B cell (primary cell): ENCODE measurements around the gene BRI3BP. TPM values are rescaled to one million over a fixed set of nuclear protein-coding genes. Genes with fewer than 3 reads are reported as not detected.

ENCODE experiments used
- ATAC-seq: fragments of 200-7000 bp; cut with Tn5 transposase; one replicate; pipeline ENCODE4 v1.10.0; 2021; ENCODE audit warnings: low read depth, mild to moderate bottlenecking, moderate number of reproducible peaks, moderate library complexity
- CTCF ChIA-PET: fragments of 350-600 bp; sonication (Branson Sonifier 250); formaldehyde crosslinking; loops from one replicate; lab custom pipeline; 2021; ENCODE audit warnings: antibody characterized with exemption, inconsistent platforms; lab: Charles Lee
- POLR2A ChIA-PET: fragments of 350-600 bp; sonication (Branson Sonifier 250); formaldehyde crosslinking; loops from one replicate; lab custom pipeline; 2021; ENCODE audit warnings: antibody characterized with exemption; lab: Charles Lee
- DNase-seq: peaks from one replicate; pipeline ENCODE4 v3.0.0; 2013
- H2AFZ ChIP-seq: 2 replicates; pipeline ENCODE4 v1.6.1; 2012; ENCODE audit warnings: mild to moderate bottlenecking, low read depth, low read length; ENCODE audit not compliant: insufficient read depth, poor library complexity, severe bottlenecking
- H3K27ac ChIP-seq, 2 donors: 1 replicate in 1 of 2; 2 replicates in 1 of 2; pipeline ENCODE4 v1.5.1; 2012 to 2013; ENCODE audit warnings: low read length in 2 of 2, mild to moderate bottlenecking in 2 of 2, moderate library complexity in 1 of 2
- H3K27me3 ChIP-seq, 4 experiments: fragments of 200-600 bp in 1 of 4; sonication (generic) in 1 of 4; replicated peaks in 1 of 4; 1 replicate in 2 of 4; 2 replicates in 2 of 4; pipeline versions ENCODE4 v1.6.1 to v1.7.0; 2013 to 2016; ENCODE audit warnings: low read length in 3 of 4, mild to moderate bottlenecking in 2 of 4, mixed read lengths in 1 of 4, moderate library complexity in 1 of 4; ENCODE audit not compliant: insufficient read depth in 4 of 4, control insufficient read depth in 3 of 4; ENCODE audit errors: control extremely low read depth in 1 of 4
- H3K36me3 ChIP-seq, 2 experiments: replicated peaks in 1 of 2; 1 replicate in 1 of 2; 2 replicates in 1 of 2; pipeline versions ENCODE4 v1.6.1 to v1.7.1; 2013; ENCODE audit warnings: low read length in 1 of 2; ENCODE audit not compliant: insufficient read depth in 2 of 2, control insufficient read depth in 1 of 2; ENCODE audit errors: control extremely low read depth in 1 of 2, extremely low read depth in 1 of 2
- H3K4me1 ChIP-seq, 2 donors: fragments of 200-600 bp in 1 of 2; sonication (generic) in 1 of 2; 1 replicate in 1 of 2; 2 replicates in 1 of 2; pipeline versions ENCODE4 v1.5.1 to v1.6.1; 2013 to 2017; ENCODE audit warnings: low read length in 2 of 2; ENCODE audit not compliant: control insufficient read depth in 2 of 2, insufficient read depth in 2 of 2
- H3K4me2 ChIP-seq: replicated peaks from 2 replicates; pipeline ENCODE3; 2012; ENCODE audit warnings: mild to moderate bottlenecking, low read depth, low read length; ENCODE audit not compliant: poor library complexity, severe bottlenecking
- H3K4me3 ChIP-seq, 5 experiments: fragments of 200-600 bp in 1 of 5; sonication (generic) in 1 of 5; 1 replicate in 3 of 5; 2 replicates in 2 of 5; pipeline versions ENCODE4 v1.5.1 to v1.7.0; 2011 to 2016; ENCODE audit warnings: low read length in 4 of 5, mild to moderate bottlenecking in 4 of 5, low read depth in 2 of 5, control low read depth in 1 of 5, moderate library complexity in 1 of 5; ENCODE audit not compliant: insufficient read depth in 1 of 5; ENCODE audit errors: control extremely low read depth in 1 of 5, extremely low read depth in 1 of 5
- H3K79me2 ChIP-seq: fragments of 200-600 bp; sonication (generic); one replicate; pipeline ENCODE4 v1.6.0; 2016; ENCODE audit warnings: low read length; ENCODE audit not compliant: control insufficient read depth, insufficient read depth
- H3K9ac ChIP-seq: fragments of 200-600 bp; sonication (generic); 2 replicates; pipeline ENCODE4 v1.6.1; 2017; ENCODE audit warnings: mild to moderate bottlenecking, low read length, moderate library complexity
- H3K9me3 ChIP-seq, 3 donors: one replicate each; pipeline versions ENCODE4 v1.6.1 to v1.7.1; 2013; ENCODE audit warnings: low read length in 2 of 3; ENCODE audit not compliant: control insufficient read depth in 2 of 3, insufficient read depth in 1 of 3; ENCODE audit errors: control extremely low read depth in 1 of 3
- H4K20me1 ChIP-seq: 2 replicates; pipeline ENCODE4 v1.6.0; 2012; ENCODE audit warnings: mild to moderate bottlenecking, low read length; ENCODE audit not compliant: insufficient read depth, control insufficient read depth, poor library complexity, severe bottlenecking
- H3K27ac Mint-ChIP-seq: one replicate; pipeline ENCODE4 v1.8.0; 2021; ENCODE audit warnings: mixed read lengths
- H3K27me3 Mint-ChIP-seq: one replicate; pipeline ENCODE4 v1.8.0; 2021; ENCODE audit warnings: mixed read lengths
- H3K4me1 Mint-ChIP-seq: one replicate; pipeline ENCODE4 v1.8.0; 2021; ENCODE audit warnings: mixed read lengths
- H3K4me3 Mint-ChIP-seq: one replicate; pipeline ENCODE4 v1.8.0; 2021; ENCODE audit warnings: mixed read lengths
- H3K9me3 Mint-ChIP-seq: one replicate; pipeline ENCODE4 v1.8.0; 2022; ENCODE audit warnings: mixed read lengths; ENCODE audit not compliant: insufficient read depth
- EZH2 ChIP-seq: IDR thresholded peaks from 2 replicates; pipeline ENCODE4 v1.6.1; 2012; ENCODE audit warnings: borderline replicate concordance, low read depth, mild to moderate bottlenecking, moderate library complexity, low read length; ENCODE audit not compliant: insufficient read depth, poor library complexity, severe bottlenecking
- WGBS: methylation state at CpG from one replicate; pipeline ENCODE4 v1.1.5; 2013; ENCODE audit warnings: missing lambda C conversion rate; ENCODE audit not compliant: insufficient coverage; 5-methylcytosine and 5-hydroxymethylcytosine counted together
- intact Hi-C: fragments of 100-400 bp; cut with micrococcal nuclease; formaldehyde crosslinking; loops from one replicate; pipeline ENCODE4 v1.10.0; 2022
- polyA plus RNA-seq: library from polyadenylated mRNA; depleted of rRNA; stranded (reverse); fragments of >200 nt; gene quantifications from 2 replicates; pipeline ENCODE4 v1.2.3, GENCODE V29; 2012
- total RNA-seq, 2 donors: library from RNA; stranded (reverse); fragments of 120-200 nt in 1 of 2; gene quantifications; 1 replicate in 1 of 2; 2 replicates in 1 of 2; pipeline versions ENCODE4 v1.2.3 to v1.2.4, GENCODE V29; 2013 to 2022
- TF ChIP-seq, protein P1 (sequence below): fragments of 200-600 bp; IDR thresholded peaks from one replicate; pipeline ENCODE4 v1.8.0; 2022; ENCODE audit warnings: antibody characterized with exemption, mild to moderate bottlenecking

BRI3BP gene
- total and polyA plus RNA-seq, 2 donors (not counting 1 experiment from before 2014, with no cell fraction given): 5.2 to 14.3 TPM

GRCh38 chr12:124954771-124955170 is 38.7 kb upstream of the BRI3BP start:
- ATAC-seq: no peak

DNA sequence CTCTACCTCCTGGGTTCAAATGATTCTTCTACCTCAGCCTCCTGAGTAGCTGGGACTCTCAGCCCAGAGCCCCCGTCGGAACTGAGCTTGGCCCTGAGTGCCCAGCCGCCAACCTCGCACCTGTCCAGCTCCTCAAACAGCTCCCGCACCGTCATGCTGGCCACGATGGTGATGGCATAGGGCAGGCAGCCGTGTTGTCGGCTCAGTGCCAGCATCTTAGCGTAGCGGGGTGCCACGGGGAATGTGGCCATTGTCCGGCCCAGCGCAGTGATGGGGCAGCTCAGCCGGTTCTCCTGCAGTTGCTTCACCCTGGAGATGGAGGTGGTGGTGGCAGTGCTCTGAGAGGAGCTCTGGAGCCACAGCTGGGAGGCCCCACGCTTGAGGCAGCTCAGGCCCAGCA is 36.9 kb upstream of the BRI3BP start:
- CTCF ChIA-PET: interaction anchor here (1.1 to 1.3 kb wide), 2 partner anchors 16 to 50 kb away, joined by 3 to 4 read pairs; no protein-coding TSS in a partner anchor
- H3K9me3 Mint-ChIP-seq: no peaks in the 10 kb centered on the region
- ATAC-seq (no peak), DNase-seq (no peak)
- intact Hi-C loops: no loop called here
- H3K79me2 ChIP-seq: no peaks in the 10 kb centered on the region
- H3K9me3 ChIP-seq: no peaks in the 10 kb centered on the region
- H3K27me3 ChIP-seq: no peaks in the 10 kb centered on the region
- no peaks in the 10 kb centered on the region for H3K27me3 Mint-ChIP-seq
- 97% methylated on average over 16 of the region's 16 CpGs for WGBS
- H3K4me1 Mint-ChIP-seq: no peaks in the 10 kb centered on the region
- TF ChIP-seq EZH2: no peak
- TF ChIP-seq, protein P1, sequence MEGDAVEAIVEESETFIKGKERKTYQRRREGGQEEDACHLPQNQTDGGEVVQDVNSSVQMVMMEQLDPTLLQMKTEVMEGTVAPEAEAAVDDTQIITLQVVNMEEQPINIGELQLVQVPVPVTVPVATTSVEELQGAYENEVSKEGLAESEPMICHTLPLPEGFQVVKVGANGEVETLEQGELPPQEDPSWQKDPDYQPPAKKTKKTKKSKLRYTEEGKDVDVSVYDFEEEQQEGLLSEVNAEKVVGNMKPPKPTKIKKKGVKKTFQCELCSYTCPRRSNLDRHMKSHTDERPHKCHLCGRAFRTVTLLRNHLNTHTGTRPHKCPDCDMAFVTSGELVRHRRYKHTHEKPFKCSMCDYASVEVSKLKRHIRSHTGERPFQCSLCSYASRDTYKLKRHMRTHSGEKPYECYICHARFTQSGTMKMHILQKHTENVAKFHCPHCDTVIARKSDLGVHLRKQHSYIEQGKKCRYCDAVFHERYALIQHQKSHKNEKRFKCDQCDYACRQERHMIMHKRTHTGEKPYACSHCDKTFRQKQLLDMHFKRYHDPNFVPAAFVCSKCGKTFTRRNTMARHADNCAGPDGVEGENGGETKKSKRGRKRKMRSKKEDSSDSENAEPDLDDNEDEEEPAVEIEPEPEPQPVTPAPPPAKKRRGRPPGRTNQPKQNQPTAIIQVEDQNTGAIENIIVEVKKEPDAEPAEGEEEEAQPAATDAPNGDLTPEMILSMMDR: no peak
- H3K4me3 Mint-ChIP-seq: no peak overlapping the region
- peaks cover 9 to 59% of the 10 kb centered on the region in 2 experiments for H3K36me3 ChIP-seq
- H3K27ac ChIP-seq: no peak overlapping the region
- no peak overlapping the region for H3K4me2 ChIP-seq
- H2AFZ ChIP-seq: no peak overlapping the region
- no peak overlapping the region for H3K4me3 ChIP-seq
- no peak overlapping the region for H3K9ac ChIP-seq
- H3K27ac Mint-ChIP-seq: no peak overlapping the region
- no peaks in the 10 kb centered on the region for H3K4me1 ChIP-seq
- POLR2A ChIA-PET: no interaction called here
- no peaks in the 10 kb centered on the region for H4K20me1 ChIP-seq

More at GRCh38 chr12:124954771-124955170, 38.7 kb upstream of the BRI3BP start:
- POLR2A ChIA-PET: no interaction called here
- Mint-ChIP-seq H3K4me1 (no peaks in the 10 kb centered on the region), H3K4me3 (no peak overlapping the region), H3K27me3 (no peaks in the 10 kb centered on the region), H3K9me3 (no peaks in the 10 kb centered on the region), H3K27ac (no peak overlapping the region)
- no peak for DNase-seq
- CTCF ChIA-PET: no interaction called here
- intact Hi-C loops: no loop called here
- Histone ChIP-seq H3K79me2 (no peaks in the 10 kb centered on the region), H3K9me3 (no peaks in the 10 kb centered on the region), H3K27me3 (no peaks in the 10 kb centered on the region), H3K4me3 (no peak overlapping the region), H2AFZ (no peak overlapping the region), H3K9ac (no peak overlapping the region), H3K4me1 (no peaks in the 10 kb centered on the region), H3K4me2 (no peak overlapping the region), H4K20me1 (no peaks in the 10 kb centered on the region), H3K36me3 (peaks cover 9 to 58% of the 10 kb centered on the region in 2 experiments), H3K27ac (no peak overlapping the region)
- TF ChIP-seq EZH2: no peak
- TF ChIP-seq, protein P1: no peak
- 97% methylated on average over 4 of the region's 4 CpGs for WGBS
